Kidney epithelial cell (primary cell): ENCODE results near the gene CCDC92. TPM values are rescaled to one million over a fixed set of nuclear protein-coding genes. Genes with fewer than 3 reads are reported as not detected.

Experiments
- DNase-seq: peaks from one replicate; pipeline ENCODE4 v3.0.0-alpha.2; 2010; ENCODE audit warnings: low read depth
- H3K27me3 ChIP-seq: 2 replicates; pipeline ENCODE4 v1.6.0; 2011; ENCODE audit warnings: low read length; ENCODE audit not compliant: control insufficient read depth, insufficient read depth
- H3K36me3 ChIP-seq: 2 replicates; pipeline ENCODE4 v1.5.1; 2011; ENCODE audit warnings: low read length; ENCODE audit not compliant: control insufficient read depth, insufficient read depth
- H3K4me3 ChIP-seq: 2 replicates; pipeline ENCODE4 v1.5.1; 2011; ENCODE audit warnings: low read depth, mild to moderate bottlenecking, control low read depth, low read length
- total RNA-seq: library from RNA; depleted of rRNA; stranded (reverse); fragments of >200 nt; gene quantifications from 2 replicates; pipeline ENCODE4 v1.2.3, GENCODE V29; 2015
- TF ChIP-seq, protein P1 (sequence below): IDR thresholded peaks from 2 replicates; pipeline ENCODE4 v1.5.1; 2011; ENCODE audit warnings: mild to moderate bottlenecking, moderate library complexity, low read length, control low read depth, inconsistent platforms; ENCODE audit not compliant: insufficient read depth, poor library complexity, severe bottlenecking

Gene CCDC92
- total RNA-seq, 1 donor from 2014 or later, result 30.8 TPM

DNA sequence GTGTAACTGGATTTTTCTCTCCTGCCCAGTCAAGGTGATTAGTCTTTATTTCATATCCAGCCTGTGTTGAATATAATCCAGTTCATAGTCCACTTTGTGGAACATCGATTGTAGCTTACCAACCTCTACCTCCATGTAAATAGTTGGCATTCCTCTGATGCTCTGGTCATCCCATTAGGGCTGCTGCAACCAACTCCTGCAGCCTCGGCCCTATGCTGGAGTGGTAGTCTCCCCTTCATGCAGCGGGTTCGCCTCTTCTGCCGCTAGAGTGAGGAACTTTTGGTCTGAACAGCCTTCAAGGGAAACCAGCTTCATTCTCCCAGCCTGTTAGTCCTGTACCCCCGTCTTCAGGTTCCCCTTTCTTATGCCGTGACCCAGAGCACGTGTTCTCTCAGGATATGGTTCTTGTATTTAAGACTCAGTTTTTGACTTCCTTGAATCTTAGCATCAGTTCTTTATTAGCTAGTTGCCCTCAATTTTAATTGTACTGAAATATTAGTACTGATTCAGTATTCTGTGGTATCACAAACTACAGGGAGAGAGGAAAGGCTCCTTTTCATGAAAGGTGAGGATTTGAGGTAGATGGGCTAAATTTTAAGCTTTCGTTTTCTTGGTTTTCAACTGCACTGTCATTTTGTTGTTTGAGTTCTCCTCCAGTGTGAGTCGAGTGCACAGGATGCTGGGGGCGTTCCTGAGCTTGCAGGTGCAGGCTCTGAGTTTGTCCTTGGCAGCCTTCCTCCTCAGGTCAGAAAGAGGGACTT lies 33.6 kb upstream of the CCDC92 start:
- no peaks in the 10 kb centered on the region for H3K27me3 ChIP-seq
- no peak overlapping the region for H3K4me3 ChIP-seq
- H3K36me3 ChIP-seq, result no peaks in the 10 kb centered on the region
- no peak for DNase-seq
- TF ChIP-seq, protein P1, sequence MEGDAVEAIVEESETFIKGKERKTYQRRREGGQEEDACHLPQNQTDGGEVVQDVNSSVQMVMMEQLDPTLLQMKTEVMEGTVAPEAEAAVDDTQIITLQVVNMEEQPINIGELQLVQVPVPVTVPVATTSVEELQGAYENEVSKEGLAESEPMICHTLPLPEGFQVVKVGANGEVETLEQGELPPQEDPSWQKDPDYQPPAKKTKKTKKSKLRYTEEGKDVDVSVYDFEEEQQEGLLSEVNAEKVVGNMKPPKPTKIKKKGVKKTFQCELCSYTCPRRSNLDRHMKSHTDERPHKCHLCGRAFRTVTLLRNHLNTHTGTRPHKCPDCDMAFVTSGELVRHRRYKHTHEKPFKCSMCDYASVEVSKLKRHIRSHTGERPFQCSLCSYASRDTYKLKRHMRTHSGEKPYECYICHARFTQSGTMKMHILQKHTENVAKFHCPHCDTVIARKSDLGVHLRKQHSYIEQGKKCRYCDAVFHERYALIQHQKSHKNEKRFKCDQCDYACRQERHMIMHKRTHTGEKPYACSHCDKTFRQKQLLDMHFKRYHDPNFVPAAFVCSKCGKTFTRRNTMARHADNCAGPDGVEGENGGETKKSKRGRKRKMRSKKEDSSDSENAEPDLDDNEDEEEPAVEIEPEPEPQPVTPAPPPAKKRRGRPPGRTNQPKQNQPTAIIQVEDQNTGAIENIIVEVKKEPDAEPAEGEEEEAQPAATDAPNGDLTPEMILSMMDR, result no peak

DNA sequence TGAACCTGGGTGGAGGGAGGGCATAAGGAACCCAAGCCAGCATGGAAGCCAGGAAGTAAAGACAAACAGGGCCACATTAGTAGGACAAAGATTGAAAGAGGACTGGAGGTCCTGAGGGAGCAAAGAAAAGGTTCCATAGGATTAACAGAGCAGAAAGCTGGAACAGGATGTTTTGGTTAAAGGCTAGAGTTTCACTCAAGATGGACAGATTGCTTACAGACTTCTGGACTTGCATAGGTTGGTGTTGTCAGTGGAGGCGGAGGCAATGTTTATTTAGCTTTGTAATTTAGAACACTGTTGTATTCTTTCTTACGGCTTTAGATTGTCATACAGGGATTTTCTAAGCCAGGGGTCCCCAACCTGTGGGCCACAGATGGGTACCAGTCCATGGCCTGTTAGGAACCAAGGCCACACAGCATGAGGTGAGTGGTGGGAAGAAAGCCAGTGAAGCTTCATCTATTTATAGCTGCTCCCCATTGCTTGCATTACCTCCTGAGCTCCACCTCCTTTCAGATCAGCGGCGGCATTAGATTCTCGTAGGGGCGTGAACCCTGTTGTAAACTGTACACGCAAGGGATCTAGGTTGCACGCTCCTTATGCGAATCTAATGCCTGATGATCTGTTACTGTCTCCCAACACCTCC lies 31.7 kb upstream of the CCDC92 start:
- peaks cover 1% of the 10 kb centered on the region for H3K36me3 ChIP-seq
- H3K4me3 ChIP-seq, result no peak overlapping the region
- TF ChIP-seq, protein P1, result no peak
- DNase-seq, result no peak
- no peaks in the 10 kb centered on the region for H3K27me3 ChIP-seq

DNA sequence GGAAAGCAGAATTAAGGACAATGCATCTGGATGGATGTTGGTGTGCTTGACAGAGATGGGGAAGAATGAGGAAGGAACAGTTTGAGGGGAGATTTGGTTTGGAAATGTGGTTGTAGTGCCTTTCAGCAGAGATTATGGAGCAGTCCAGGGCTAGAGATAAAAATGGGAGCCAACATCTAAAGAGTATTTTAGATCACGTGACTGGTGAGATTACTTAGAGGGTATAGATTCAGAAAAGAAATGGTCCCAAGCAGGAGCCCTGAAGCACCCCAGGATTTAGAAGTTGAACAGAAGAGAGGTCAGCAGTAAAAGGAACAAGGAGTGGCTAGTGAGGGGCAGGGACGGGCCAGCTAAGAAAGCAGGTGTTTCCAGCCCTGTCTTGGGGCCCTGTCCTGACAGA lies 30.0 kb upstream of the CCDC92 start:
- Histone ChIP-seq H3K27me3 (no peaks in the 10 kb centered on the region), H3K36me3 (peaks cover 1% of the 10 kb centered on the region), H3K4me3 (no peak overlapping the region)
- no peak for DNase-seq
- TF ChIP-seq, protein P1, result no peak

DNA sequence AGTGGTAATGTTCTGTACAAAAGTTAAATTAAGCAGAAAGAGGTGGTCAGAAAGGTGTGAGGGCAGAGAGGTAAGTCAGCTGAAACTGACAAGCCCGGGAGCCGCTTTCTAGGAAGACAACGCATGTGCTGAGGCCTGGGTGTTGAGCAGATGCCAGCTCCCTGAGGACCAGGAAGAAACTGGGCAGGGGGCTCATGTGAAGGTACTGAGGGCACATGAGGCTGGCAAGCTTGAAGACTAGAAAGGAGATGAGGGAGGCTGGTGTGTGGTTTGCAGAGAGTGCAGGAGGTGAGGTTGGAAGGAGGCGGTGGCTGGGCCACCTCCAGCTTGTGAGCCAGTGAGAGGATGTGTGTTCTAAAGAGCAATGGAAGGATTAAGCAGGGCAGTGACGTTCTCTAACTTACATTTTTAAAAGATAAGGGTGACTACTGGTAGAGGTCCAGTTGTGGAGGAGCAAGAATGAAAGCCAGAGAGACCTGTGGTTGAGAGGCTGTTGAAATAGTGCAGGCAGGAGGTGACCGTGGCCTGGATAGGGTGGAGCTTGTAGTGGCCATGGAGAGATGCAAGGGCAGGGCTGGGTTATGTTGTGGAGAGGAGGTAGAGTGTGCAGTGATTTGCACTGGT lies 29.5 kb upstream of the CCDC92 start:
- H3K36me3 ChIP-seq, result peaks cover 3% of the 10 kb centered on the region
- no peak for DNase-seq
- no peaks in the 10 kb centered on the region for H3K27me3 ChIP-seq
- TF ChIP-seq, protein P1, result no peak
- no peak overlapping the region for H3K4me3 ChIP-seq

DNA sequence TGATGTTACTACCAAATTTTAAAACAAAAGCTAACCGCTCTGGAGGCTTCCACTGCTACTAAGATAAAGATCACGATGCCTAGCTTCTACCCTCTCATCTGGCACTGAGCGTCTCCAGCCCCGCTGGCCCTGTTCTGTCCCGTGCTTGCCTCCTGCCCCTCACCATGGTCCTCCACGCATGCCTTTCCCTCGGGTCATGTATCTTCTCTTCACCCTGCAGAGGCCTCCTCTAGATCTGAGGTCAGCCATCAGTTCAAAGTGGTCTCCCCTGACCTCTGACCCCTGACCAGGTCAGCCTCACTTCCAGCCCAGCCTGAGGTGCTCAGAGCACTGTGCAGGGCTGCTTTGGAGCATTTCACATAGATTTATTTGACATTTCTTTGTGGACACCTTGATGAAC lies 28.7 kb upstream of the CCDC92 start:
- peaks cover 4% of the 10 kb centered on the region for H3K36me3 ChIP-seq
- TF ChIP-seq, protein P1, result no peak
- H3K27me3 ChIP-seq, result no peaks in the 10 kb centered on the region
- no peak overlapping the region for H3K4me3 ChIP-seq
- DNase-seq, result no peak
